ENCODE data around the gene AP1S3.

- TF ChIP-seq, protein P1, sequence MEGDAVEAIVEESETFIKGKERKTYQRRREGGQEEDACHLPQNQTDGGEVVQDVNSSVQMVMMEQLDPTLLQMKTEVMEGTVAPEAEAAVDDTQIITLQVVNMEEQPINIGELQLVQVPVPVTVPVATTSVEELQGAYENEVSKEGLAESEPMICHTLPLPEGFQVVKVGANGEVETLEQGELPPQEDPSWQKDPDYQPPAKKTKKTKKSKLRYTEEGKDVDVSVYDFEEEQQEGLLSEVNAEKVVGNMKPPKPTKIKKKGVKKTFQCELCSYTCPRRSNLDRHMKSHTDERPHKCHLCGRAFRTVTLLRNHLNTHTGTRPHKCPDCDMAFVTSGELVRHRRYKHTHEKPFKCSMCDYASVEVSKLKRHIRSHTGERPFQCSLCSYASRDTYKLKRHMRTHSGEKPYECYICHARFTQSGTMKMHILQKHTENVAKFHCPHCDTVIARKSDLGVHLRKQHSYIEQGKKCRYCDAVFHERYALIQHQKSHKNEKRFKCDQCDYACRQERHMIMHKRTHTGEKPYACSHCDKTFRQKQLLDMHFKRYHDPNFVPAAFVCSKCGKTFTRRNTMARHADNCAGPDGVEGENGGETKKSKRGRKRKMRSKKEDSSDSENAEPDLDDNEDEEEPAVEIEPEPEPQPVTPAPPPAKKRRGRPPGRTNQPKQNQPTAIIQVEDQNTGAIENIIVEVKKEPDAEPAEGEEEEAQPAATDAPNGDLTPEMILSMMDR (tag by site-specific recombination; IDR thresholded peaks at IDR 0.05) = no peak
- no peak for TF ChIP-seq KLF10 (tag by site-specific recombination; IDR thresholded peaks at IDR 0.05)
- no peak for TF ChIP-seq ZNF623 (tag by site-specific recombination; IDR thresholded peaks at IDR 0.05)
- TF ChIP-seq YY1 (tag by site-specific recombination; IDR thresholded peaks at IDR 0.05) = no peak
- TF ChIP-seq ZSCAN4 (tag by site-specific recombination; IDR thresholded peaks at IDR 0.05) = no peak
Measured at GRCh38 chr2:223784221-223784772, 53.1 kb downstream of the AP1S3 start.

Measured in HEK293 (cell line).